Measurements from ENCODE around the gene UGT2B15. TPM values are rescaled to one million over a fixed set of nuclear protein-coding genes. Genes with fewer than 3 reads are reported as not detected.
"Not testable (repeated sequence)": the region's sequence is repeated elsewhere in the genome, so short reads cannot be mapped to it uniquely, and the experiment has no call there.

The UGT2B15 gene
- polyA plus RNA-seq, 10 donors: not detected

DNA sequence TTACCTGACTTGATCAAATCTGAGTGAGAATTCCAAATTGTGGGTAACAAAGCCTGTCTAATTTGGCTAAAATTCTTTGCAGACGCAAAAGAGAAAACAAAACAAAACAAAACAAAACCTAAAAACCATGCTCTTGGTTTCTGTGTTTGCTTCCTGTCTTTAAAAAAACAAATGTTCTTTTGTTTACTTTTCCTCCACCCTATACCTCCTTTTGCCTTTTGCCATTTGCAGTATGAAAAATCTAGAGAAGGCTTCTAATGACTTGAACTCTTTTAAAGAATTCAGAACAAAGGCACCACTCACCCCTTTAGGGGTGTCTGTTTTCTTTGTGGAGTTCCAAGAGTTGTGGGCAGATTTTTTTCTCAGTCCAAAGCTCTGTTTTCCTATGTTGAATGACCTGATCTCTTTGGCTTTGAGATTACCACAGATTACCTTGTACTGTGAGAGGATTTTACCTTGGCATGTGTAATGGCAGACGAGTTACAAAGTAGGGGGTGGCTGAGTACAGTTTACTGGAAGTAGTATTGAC is 13.9 kb downstream of the UGT2B15 start:
- not testable (repeated sequence) for DNase-seq

DNA sequence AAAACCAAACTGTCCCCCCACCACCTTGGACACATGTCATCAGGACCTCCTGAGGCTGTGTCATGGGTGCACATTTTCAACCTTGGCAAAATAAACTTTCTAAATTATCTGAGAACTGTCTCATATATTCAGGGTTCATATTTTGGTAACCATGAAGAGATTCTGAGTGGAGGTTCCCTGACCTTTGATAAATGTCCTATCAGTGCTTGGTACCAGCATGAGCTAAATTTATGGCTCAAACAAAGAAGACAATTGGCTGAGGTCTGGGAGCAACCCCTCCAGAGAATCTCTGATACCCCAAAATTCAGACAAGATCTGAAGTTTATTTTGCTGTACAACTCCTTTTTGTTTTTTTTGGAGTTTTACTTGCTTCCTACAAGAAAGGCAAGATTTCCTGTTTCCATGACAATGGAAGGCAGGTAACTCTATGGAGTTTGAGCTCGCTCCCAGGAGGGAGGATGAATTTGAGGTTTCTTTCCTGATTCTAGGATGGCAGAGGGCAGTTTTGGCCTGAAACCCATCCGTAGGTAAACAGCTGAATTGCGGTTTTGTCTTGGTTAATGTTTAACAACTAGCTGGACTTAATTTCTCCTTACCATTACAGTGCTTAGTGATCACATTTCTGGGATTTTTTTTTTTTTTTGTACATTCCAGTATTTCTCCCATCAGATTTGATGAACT is 14.5 kb downstream of the UGT2B15 start:
- no peak for DNase-seq

DNA sequence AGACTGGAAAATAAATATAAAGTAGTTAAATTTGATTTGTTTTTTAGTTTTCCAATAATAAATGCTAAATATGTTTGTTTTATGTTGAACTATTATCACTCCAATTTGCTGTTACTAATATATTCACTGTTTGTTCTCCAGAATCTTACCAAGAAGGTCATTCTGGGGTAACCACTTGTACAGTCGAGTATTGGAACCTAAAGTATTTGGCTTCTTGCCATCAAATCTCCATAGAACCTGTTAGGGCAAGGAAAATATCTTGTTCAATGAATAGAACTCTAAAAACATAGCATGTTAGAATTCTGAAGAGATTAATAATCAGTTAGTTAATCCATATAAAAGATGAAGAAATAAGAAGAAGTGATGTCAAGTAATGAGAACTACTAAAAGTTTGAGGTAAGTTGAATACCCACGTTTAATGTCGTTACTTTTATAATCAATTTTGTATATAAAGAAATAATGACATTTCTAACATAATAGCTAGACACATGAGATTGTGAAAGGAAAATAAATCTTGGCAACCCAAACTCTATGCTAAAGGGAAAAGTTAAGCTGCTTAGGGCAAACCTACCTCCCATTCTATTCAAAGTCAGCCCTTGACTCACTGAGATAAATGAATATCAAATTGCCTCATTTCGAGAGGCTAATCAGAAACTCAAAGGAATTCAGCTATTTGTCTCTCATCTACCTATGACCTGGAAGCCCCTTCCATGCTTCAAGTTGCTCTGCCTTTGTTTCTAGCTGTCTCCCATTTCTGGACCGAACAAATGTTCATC is 15.3 kb downstream of the UGT2B15 start:
- no peak for DNase-seq

DNA sequence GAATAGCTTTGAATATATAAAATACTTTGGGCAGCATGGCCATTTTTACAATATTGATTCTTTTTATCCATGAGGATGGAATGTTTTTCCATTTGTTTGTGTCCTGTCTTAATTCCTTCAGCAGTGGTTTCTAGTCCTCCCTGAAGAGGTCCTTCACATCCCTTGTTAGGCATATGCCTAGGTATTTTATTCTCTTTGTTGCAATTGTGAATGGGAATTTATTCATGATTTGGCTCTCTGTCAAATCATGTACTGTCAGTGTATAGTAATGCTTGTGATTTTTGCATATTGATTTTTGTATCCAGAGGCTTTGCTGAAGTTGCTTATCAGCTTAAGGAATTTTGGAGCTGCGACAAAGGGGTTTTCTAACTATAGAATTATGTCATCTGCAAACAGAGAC is 18.5 kb downstream of the UGT2B15 start:
- DNase-seq: no peak

DNA sequence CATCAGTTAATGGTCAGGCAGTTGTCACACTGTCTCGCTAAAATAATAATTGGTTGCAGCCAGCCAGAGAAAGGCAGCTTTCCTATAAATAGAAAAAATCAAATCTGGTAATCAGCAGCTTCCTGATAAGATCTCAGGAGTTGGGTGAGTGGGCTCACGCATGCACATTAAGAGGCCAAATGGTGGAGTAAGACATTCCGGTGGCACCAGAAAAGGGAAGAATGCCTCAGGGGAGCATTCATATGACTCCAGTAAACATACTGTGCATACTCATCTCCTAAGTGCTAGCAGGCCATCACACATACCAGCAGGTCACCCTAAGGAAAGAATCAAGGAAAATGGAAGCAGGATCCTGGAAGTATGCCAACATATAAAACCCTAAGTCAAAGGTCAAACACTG is 40.1 kb downstream of the UGT2B15 start:
- no peak for DNase-seq

DNA sequence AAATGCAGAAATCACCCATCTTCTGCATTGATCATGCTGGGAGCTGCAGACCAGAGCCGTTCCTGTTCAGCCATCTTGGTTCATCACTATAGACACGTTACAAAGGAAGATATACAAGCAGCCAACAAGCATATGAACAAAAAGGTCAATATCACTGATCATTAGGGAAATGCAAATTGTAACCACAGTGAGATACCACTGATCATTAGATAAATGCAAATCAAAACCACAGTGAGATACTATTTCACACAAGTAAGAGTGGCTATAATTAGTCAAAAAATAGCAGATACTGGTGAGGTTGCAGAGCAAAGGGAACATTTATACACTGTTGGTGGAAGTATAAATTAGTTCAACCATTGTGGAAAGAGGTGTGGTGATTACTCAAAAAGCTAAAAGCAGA is 47.7 kb downstream of the UGT2B15 start:
- DNase-seq: not testable (repeated sequence)

DNA sequence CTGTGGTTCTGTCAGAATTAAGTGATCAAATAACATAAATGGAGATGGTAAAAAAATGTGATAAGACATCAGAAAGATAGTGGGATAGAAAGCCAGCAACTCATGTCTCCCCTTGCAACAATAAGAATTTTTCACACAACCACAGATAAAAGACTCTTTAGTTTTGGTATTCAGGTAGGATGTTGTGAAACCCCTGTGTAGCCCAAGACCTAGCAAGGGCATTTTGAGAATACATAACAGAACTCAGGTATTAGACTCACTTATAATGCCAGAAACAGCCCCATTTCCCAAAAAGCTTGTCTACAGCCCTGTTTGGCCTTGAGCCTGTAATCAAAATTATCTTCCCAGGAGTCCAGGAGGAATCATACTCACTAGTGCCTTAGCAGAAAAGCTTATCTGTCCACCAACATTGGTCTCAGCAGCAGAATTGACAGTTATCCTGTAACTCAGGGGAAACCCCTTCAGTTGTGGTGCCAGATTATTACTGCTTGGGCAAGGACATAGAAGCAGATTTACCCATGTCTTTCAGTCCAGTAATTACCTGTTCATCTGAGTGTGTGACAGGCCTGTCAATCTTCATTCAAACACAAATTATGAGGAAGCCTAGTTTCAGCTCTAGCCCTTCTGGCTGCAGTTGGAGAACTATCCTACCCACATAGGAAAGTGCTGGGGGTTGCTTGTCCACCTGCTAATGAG is 53.3 kb downstream of the UGT2B15 start:
- no peak for DNase-seq

DNA sequence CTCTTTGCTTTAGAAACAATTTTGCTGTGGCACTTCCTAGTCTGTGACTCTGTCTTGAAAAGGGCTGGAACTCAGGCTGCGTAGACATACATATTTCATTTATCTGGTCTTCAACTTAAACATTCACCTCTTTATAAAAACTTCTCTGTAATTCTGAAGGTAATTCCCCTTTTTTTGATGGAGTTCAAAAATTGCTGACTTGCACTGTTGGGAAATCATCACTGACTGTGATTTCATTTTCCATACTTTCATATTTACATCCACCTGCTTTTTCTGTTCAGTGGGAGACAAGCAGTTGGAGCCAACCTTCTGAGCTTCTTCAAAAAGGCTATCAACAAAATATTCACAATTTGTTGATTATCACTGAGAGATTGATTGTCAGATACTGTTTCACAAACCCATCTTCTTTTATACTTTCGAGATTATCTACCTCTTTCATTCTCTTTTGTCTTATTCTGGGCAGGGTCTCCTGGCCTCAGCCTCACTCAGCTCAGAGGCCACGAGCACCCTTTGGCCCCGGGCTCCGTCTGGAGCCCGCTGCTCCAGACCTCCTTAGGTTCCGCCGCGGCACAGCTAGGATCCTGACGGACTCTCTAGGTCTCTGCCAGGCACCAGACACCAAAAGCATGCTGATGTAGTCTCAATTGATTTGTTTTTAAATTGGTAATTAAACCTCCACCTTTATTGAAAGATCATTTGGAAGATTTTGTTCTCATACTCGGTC is 54.6 kb downstream of the UGT2B15 start:
- no peak for DNase-seq

DNA sequence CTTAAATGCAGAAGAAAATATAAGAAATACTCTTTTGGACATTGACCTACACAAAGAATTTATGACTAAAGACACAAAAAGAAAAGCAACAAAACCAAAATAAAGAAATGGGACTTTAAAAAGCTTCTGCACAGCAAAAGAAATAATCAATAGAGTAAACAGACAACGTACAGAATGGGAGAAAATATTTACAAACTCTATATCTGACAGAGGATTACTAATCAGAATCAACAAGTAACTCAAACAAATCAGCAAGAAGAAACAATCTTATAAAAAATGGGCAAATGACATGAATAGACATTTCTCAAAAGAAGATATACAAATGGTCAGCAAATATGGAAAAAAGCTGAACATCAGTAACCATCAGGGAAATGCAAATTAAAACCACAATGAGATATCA is 56.7 kb downstream of the UGT2B15 start:
- no peak for DNase-seq

DNA sequence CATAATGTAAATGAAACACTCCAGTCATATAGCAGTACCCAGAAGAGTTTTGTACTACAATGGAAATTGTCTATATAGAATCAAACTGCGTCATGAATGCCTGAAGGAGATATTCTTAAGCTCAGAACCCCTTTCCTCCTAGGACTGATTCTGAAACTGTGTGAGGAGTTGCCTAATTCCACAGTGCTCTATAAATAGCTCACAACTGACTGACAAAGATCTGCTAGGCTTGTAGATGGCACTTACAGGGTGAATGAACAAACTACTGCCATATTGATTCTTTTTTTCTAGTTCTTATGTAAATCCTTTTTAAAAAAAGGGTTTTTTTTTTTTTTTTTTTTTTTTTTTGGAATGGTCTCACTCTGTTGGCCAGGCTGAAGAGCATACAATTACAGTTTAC is 64.2 kb downstream of the UGT2B15 start:
- no peak for DNase-seq

DNA sequence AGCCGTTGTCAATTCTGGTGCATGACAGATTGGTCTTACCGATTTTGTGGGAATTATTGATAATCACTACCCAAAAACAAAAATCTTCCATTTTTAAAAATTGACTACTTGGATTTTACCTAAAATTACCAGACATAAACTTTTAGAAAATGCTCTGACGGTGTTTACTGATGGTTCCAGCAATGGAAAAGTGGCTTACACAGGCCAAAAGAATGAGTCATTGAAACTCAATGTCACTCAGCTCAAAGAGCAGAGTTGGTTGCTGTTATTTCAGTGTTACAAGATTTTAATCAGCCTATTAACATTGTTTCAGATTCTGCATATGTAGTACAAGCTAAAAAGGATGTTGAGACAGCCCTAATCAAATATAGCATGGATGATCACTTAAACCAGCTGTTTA is 71.3 kb downstream of the UGT2B15 start:
- no peak for DNase-seq

DNA sequence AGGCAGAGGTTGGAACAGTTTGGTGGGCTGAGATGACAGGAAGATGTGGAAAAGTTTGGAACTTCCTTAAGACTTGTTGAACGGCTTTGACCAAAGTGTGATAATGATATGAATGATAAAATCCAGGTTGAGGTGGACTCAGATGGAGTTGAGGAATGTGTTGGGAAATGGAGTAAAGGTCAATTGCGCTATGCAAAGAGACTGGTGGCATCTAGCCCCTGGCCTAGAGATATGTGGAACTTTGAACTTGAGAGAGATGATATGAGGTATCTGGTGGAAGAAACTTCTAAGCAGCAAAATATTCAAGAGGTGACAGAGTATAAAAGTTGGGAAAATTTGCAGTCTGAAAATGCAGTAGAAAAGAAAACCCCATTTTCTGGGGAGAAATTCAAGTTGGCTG is 73.0 kb downstream of the UGT2B15 start:
- no peak for DNase-seq

Other genes with a start within 250 kb of the UGT2B15 start
- under 1 TPM in 1 of 10 donors, not detected in 9; 0.29 TPM for gene TMPRSS11E, start 223.2 kb downstream of the UGT2B15 start, polyA plus RNA-seq (ENCODE audit: insufficient read length in 10 of 10)
- gene UGT2B17, start 94.3 kb downstream of the UGT2B15 start, polyA plus RNA-seq (ENCODE audit: insufficient read length in 10 of 10): not detected
- not detected for gene UGT2B10, start 145.3 kb upstream of the UGT2B15 start, polyA plus RNA-seq (ENCODE audit: insufficient read length in 10 of 10)

Measured in muscle of back (tissue), 11 donors.